NCI-H2196 treated with DMSO at 0.1 percent for 48 hours (cell line): Measurements from ENCODE around the gene ITPRID2.
A peak's percentile ranks its signal among the peaks of the same experiment; 100 is the strongest.

ENCODE experiments used
- DNase-seq: peaks from one replicate; lab custom pipeline; 2025; ENCODE audit not compliant: unreplicated experiment; lab: John Stamatoyannopoulos, UW

The ITPRID2 gene

DNA sequence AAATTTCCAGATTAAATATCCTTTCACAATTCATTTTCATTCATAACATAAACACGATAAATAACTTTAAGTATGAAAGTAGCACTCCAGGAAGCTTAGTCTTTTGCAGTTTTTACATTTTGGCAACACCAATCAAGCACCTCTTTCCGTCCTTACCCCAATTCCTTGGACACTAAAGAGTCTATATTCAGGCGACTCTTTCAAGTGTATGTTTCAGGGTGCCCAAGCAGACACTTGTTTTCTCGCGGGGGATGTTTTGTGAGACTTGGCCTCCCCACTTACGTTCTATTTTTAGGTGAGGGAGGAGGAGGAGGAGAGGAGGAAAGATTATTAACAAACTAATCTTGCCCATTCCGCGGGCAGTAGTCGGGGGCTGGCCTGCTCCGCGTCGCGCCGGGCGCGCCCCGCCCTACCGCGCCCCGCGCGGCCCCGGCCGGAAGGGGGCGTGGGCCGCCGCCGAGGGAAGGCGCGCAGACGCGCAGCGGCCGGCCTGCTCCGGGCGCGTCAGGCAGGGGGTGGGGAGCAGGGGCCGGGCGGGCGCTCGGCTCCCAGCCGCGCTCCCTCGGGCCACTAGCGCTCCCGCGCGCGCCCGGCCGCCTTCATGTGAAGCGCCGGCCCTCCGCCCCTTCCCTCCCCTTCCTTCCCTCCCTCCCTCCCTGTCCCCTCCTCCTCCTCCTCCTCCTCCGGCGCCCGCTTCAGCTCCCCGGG is at the start of gene ITPRID2:
TSS of gene ITPRID2 (plus strand) at position 473 of the 708 bp plus-strand sequence. CDS start 337 bp downstream, outside the sequence.
- DNase-seq, result peak; percentile 59

DNA sequence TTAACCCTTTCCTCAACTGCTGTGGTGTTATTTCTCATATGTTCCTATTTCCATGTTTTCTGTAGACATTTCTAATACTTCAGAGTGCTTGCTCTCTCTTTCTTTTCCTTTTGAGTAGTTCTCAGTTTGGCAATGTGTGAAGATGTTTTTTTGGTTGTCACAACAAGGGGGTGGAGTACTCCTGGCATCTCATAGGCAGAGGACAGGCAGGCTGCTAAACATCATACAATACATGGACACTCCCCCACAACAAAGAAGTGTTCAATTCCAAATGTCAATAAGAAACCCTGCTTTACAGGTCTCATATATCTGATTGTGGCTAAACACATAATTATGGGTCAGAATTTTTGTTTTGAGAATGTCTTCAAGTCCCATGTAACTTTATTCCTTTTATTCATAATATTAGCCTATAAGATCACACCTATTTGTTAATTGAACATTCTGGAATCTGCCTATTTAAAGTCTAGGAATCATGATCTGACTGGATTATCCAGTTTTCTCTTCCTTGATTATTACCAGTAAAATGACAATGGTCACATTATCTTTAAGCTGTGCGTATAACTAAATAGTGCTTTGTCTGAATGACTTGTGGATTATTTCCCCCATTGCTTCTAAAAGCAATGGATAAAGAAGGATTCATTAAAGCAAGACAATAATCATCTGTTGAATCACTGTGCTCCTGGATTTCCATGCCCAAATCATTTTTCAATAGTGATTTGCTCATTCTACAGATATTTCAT is 46.8 kb upstream of the ITPRID2 start:
- no peak for DNase-seq

DNA sequence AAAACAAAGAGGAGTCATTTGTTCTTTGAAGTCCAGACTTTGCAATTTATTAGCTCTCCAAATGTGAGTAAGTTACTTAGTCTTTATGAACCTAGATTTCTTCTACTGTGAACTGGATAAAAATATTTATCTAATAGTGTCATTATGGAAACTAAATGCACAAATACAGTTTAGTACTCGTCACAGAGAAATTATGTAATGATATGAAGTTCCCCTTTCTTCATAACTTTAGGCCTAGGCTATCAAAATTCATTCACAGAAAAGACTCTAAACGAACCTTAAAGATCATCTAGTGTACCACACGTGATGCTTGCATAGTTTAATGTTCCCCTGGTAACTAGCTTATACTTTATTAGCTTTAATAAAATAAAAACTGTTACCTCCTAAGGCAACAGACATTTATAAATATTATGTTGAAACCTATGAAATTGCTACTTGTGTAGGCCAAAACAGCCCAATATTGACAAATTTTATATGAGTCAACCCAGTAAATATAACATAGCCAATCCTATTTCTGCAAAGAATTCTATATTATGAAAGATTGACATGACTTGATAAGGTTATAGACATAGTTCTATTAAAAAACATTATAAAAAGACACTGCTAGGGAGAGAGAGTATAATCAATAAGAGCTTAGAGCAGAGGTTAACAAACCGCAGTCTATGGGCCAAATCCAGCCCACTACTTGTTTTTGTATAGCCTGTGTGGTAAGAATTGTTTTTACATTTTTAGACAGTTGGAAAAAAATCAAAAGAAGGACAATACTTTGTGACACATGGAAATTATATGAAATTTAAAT is 44.9 kb upstream of the ITPRID2 start:
- no peak for DNase-seq

DNA sequence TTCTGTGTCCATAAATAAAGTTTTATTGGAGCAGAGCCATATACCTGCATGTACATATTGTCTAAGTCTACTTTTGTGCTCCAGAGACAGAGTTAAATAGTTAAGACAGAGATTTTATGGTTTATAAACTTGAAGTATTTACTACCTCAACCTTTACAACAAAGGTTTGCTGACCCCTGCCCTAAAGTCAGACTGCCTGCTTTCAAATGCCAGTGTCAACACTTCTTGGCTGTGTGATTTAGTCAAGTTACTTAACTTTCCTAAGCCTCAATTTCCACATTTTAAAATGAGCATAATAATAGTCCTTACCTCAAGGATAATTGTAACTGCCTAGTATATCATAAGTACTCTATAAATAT is 44.4 kb upstream of the ITPRID2 start:
- no peak for DNase-seq

DNA sequence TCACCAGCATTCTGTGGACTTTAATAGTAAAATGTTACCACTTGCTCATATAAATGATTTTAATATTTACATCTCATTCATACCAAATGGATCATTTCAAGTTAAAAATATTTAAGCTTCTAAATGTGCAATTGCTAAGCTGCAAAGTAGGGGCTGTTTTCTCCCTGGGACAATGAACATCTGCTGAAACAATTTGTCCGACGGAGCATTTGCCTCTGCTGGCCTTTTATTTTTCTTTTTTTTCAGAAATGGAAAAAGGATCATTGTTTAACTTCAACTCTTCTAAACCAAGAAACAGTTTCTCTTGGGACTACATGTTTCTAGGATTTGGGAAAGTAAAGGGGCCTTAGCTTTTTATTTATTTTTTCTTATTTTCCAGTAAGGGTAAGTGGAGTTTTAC is 43.8 kb upstream of the ITPRID2 start:
- DNase-seq, result no peak

DNA sequence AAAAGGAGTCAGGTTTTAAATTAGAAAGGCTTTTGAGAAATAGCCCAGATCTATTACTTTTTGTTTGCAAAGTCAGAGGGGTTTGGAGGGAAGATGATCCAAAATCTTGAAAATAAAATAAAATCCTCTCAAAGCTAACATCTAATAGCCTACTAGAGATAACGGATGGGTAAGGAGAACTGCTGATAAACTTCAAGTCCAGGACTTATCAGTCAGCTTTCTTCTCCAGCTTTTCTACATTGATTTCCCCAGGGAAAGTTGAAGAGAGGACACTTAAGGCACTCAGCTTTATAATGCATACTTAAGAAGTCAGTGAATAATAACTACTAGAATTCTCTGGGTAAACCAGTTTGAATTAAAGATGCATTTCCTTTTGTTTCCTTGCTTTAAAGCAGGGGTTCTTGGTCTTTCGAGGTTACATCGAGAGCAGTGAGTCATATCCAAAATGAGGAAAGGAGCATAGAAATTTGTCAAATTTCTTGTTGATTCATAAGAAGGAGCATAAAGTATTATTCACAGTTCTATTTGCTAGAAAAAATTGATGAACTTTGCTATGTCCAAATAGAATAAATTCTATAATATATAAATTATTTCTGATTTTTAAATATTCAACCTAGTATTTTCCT is 43.2 kb upstream of the ITPRID2 start:
- DNase-seq, result no peak

DNA sequence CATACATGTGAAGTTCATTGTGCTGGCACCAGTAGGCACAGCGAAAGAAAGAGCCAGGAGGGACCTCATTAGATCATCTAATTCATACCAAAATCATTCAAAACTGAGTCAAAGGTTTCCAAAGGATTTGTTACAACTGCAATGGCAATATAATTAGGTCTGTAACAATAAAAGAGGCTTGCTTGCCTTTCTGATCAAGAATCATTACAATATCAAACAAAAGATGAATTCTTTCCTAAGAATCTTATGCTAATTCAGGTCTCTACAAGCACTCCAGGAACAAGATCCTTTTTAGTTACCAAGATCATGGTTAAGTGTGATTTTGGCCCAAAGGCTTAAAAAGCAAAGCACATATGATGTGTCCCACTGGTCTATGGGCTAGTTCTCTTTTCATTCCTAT is 41.9 kb upstream of the ITPRID2 start:
- DNase-seq, result no peak

DNA sequence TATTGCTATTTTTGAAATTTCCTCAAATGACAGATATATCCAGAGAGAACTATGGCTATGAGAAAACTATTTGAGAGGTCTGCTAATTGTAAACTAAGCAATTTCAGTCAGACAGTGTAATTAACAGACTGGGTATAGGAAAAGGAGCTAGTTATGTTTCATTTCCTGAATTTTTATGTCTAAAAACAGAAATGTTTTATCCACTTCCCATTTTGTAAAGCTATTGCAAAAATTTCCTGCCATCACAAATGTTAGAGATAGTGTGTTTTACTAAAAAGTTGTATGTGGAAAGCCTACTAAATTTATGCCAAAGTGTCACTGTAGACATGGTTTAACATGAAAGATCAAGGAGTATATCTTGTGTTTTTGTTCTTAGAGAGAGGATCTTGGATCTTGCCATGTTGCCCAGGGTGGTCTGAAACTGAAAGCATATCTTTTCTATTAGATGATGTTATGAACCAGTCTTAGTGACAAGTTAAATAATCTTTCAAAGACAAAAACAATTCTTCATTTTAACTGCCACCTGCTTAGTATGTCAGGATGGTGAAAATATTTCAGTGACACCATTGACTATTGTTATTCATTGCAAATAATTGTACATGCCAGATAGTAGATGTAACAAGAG is 40.5 kb upstream of the ITPRID2 start:
- no peak for DNase-seq

DNA sequence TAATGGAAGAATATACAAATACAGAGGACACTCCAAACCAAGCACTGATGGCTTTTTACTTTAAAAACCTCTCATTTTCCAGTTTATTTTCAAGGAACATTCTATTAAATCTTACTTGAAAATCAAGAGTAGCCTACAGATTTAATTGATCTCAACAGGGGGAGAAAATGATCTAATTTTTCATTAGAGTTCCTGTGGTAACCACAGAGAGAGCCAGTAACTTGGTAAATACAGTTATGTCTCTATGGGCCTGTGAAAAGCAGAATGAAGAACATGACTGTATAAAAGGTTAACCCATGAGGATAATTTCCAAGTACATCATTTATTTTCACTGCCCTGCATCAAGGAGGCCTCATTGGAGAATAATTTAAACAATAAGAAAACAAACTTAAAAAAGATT is 39.8 kb upstream of the ITPRID2 start:
- DNase-seq, result no peak

DNA sequence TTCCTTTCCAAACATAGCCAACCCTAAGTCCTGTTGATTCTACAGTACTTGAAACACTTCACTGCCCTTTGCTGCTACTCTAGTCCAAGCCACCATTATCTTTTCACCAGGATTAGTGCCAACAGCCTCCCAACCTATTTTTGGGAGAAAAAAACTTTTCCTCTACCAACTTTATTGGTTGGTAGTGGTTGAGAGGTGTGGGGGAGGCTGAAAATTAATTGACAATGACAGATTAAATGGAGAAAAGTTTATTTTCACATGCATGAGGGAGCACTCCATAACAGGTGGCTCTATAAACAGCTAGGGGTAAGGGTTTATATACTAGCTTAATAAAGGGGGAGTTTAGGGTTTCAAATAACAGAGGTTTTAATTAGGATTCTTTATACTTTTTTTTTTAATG is 37.8 kb upstream of the ITPRID2 start:
- no peak for DNase-seq

DNA sequence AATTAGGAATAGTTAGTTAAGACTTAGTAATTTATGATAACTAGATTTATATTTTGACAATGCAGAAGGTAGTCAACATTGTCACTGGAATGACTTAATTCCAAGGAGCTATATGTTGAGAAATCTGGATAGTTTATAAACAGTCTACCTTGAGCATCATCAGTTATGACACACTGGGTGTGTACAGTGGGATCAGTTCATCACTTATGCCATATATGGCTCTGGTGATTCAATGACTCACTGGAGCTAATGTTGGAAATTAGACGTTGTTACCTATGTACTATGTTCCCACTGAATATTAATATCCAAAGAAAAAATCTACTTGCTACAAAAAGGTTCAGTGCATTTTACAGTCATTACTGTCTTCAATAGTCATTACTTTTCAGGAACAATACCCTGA is 34.0 kb upstream of the ITPRID2 start:
- no peak for DNase-seq

DNA sequence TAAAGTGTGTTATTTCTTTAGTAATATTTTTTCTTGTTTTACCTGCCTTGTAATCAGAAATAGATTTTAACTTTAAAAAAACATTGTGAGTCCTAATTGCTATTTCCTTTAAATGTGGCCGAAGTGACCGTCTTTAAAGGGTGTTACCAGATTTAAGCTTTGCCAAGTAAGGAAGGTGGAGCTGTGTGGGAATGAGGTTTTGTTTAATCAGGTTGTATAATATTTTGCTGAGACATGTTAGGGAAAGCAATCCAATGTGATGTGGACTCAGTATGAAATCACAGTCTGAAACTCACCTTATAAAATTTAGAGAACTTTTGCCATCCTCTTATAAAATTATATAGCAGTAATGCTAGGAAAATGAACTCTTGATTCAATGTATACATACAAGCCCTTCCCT is 32.9 kb upstream of the ITPRID2 start:
- no peak for DNase-seq

DNA sequence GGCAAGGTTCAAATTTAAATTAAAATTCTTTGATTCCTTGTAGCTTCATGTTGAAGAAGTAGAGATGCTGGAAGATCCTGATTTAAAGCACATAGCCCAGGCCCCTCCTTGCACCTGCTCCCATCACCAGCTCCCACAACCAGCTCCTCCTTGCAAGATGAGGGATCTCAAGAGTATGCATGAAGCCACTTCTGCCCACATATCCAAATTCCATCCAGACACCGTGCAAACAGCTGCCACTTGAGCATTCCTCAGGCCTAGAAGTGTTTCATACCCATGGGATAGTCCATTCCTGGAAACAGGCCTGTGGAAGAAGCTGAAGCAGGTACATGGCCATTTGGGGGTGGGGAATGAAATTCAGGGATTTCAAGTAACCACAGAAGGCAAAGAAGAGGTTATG is 32.4 kb upstream of the ITPRID2 start:
- no peak for DNase-seq

DNA sequence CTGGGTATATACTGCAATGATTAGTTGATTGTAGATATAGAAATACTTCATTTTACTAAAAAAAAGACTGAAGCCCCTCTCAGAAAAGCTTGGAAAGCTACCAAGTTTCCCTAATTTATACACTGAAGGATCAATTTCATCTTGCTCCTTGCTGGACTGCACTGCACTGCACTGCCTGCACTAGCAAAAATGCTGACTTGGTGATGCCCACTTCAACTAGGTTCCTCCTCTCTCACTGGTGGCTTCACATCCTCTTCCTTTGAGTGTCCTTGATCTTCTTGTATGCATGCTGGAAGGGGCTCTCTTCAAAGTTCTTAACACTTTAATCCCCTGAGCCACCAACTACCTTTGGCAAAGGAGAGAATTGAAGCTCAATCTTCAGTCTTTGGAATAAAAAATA is 31.7 kb upstream of the ITPRID2 start:
- DNase-seq, result no peak

DNA sequence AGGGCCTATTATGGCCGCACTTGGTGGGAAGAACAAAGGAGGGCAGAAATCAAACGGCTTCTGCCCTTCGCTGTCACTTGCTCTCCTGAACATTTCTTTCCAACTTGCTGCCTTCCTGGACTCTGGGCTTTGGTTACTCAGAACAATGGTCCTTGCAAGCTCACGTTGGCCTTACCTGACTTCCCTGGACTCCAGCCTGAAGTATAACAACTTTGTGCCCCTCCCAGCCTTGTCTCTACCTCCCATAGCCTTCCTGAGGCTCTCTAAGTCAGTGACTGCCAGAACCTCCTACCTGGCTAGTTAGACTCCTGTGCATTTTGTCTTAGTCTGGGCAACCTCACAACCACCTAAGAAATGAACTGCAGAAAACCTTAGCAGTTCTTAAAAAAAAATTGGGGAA is 30.2 kb upstream of the ITPRID2 start:
- DNase-seq, result no peak

DNA sequence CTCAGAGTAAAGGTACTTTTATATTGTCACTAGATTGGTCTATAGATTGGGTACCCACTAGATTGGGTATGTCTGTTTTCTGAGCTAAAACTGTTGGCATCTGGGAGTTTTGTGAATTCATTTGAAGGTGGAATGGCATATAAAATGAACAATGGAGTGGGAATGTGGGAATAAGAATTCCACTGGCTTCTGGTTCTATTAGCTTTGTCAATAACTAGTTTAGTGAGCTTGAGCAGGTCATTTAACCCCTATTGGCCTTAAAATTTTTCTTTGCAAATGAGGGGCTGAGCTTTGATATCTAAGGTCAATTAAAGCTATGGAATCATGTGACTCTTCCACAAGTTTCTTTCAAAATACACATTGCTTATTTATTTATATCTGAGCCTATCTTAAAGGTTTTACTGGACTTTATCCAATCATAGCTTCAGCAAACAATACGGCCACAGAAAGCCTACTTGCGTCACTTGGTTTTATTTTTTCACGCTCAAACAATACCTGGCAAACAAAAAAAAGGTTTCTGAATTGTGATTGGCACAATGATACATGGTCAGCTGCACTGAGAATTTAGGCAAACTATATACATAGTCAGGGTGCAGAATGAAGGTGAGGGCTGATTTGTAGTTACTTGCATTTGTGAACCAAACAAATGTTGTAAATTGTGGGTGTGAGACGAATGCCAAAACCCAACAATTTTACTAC is 28.8 kb upstream of the ITPRID2 start:
- no peak for DNase-seq

DNA sequence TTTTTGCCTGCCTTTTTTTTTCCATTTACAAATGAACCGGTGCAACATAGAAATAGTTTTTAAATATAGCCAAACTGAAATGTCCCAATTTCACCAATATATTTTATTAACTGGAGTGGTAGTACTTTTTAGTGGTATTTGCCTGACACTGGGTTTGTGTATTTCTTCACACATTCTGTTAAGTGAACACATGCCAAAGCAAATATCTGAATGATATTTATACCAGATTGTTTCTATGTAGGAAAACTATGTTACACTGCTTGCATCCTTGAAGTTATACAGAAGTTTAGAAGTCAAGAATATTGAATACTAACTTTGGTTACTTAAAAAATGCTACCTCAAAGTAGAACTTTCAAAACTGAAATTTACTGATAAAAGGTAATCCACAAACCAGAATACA is 19.4 kb upstream of the ITPRID2 start:
- no peak for DNase-seq

DNA sequence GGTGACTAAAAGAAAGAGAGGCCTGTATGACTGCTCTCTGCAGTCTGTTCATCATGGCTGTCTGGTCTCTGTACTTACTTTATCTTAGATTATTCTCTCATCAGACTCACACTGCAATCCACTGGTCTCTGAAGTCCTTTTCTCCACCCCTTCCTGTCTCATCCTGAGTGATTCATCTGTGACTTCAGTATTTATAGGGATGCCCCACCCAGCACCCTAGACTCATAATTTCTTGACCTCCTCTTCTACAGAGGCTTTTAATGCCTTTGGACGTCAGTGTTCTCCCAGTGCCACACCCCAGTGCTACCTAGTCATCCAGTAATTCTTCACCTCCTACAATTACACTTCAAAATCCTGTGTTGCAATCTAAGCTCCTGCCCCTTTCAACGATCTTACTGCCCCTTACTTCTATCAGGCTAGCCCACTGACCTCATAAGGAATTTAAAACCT is 14.9 kb upstream of the ITPRID2 start:
- no peak for DNase-seq

DNA sequence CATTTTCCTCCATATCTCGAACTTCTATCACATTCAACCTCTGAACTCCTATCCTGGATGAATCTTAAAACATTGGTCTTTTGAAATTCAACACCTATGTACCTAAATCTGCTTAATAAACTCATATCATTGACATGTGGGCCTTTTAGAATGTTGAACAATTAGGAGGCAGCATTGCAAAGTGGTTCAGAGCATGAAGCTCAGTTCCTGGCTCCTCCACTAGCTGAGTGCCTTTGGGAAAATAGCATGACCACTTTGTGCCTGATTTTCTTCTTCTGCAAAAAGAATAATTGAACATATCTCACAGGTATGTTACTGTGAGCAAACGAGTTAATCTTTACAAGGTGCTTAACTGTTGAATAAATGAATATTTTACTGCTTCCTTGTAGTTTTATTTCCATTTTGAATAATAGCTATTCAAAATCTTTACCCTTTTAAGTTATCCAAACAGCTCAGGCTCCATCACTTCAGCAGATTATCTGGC is 14.3 kb upstream of the ITPRID2 start:
- DNase-seq, result no peak

DNA sequence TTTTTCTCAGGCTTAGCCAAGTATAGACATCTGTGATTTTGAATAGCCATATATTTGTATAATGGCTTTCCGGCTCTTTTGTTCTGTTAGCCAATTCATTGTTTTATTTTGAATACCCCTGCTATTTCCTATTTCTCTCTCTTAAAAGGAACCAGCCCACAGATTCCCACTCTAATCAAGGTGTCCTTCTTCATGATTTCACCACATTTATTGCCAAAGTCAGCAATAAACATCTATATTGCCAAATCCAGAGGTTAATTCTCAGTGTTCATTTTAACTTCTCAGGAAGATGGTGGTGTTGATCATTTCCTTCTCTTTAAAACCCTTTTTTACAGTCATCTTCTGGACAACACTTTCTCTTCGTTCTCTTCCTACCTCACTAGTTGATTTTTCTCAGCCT is 13.1 kb upstream of the ITPRID2 start:
- DNase-seq, result no peak
